ENCODE data around the gene EHD4. TPM values are rescaled to one million over a fixed set of nuclear protein-coding genes. Genes with fewer than 3 reads are reported as not detected.

Gene EHD4
- total RNA-seq, 2 donors from 2014 or later, result 30.3 to 40.0 TPM

DNA sequence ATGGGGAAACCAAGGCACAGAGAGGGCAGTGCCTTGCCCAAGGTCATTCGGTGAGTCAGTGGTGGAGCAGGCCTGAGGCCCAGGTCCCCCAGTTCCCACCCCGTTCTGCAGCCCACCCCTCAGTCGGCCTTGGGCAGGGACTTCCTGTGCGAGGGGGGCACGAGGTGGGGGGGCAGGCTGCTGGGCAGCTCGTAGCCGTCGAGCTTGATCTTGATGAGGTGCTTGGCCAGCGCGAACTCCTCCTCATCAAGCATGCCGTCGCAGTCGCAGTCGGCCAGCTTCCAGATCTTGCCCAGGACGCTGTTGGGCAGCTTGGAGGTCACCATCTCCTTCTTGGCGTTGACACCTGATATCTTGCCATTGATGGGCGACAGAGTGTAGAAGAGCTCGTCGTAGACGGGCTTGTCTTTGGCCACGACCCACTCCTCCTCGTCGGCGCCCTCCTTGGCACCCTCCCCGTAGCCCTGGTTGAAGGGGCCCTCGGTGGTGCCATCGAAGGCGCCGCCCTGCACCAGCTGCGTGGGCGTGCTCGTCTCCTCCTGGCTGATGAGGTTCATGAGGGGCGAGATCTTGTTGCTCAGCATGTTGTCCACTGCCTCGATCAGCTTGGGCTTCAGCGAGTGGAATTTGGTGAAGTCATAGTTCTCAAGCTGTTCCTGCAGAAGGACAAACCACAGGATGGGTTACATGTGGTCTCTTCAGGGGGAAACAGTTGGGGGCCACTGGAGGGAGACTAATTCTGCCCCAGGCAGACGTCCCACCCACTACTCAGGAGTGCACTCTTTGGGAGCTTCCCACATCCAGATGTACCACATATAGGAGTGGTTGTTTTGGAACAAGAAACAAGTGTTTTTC lies 71.6 kb downstream of the EHD4 start:
- intact Hi-C loops (cut with DNase I), result loop anchor here (5.0 kb wide), 1 partner anchor 128 kb away; the partner anchor contains the start of gene MAPKBP1
- Histone ChIP-seq H3K36me3 (peaks cover 4% of the 10 kb centered on the region), H3K27me3 (no peaks in the 10 kb centered on the region), H3K4me3 (no peak overlapping the region), H3K9me3 (no peaks in the 10 kb centered on the region), H3K4me1 (no peaks in the 10 kb centered on the region), H3K27ac (no peak overlapping the region), H3K9ac (ENCODE audit: low read depth in 2 of 2, low read length in 2 of 2) (no peak overlapping the region)
- DNase-seq, result no peak
- TF ChIP-seq CTCF (IDR thresholded peaks at IDR 0.05), result no peak

- Histone ChIP-seq H3K4me1 (peaks cover 2% of the 10 kb centered on the region), H3K36me3 (peaks cover 4% of the 10 kb centered on the region), H3K4me3 (no peak overlapping the region), H3K27me3 (no peaks in the 10 kb centered on the region), H3K27ac (no peak overlapping the region), H3K9ac (ENCODE audit: low read depth in 2 of 2, low read length in 2 of 2) (no peak overlapping the region), H3K9me3 (no peaks in the 10 kb centered on the region)
- no peak for DNase-seq
- intact Hi-C loops (cut with DNase I), result loop anchor here (5.0 kb wide), 1 partner anchor 128 kb away; the partner anchor contains the start of gene MAPKBP1
- TF ChIP-seq CTCF (IDR thresholded peaks at IDR 0.05), result no peak
These were observed 72.4 kb downstream of the EHD4 start for GRCh38 chr15:41899854-41900442.

DNA sequence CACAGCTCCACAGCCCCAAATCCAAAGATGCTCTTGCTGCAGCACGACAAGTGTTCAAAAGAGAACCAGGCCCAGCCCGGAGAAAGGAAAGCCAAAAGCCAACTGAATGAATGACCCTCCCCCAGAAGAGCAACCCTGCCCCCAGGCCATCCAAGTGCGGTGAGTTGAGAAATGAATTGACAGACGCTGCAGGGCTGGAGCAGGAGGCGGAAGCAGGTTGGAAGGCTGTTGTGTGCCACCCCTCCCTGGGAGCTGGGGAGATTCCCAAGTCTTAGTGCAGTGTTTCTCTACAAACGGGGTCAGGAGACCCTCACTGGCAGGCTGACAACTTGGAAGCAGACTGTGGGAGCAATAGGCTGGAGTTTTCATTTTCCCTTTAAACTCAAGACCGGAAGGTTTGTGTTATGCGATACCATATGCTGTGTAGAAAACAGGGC lies 75.0 kb downstream of the EHD4 start:
- H3K4me1 ChIP-seq, result peaks cover 9% of the 10 kb centered on the region
- H3K4me3 ChIP-seq, result no peak overlapping the region
- H3K9me3 ChIP-seq, result no peaks in the 10 kb centered on the region
- no peak overlapping the region for H3K9ac ChIP-seq (ENCODE audit: low read depth in 2 of 2, low read length in 2 of 2)
- H3K36me3 ChIP-seq, result peaks cover 4% of the 10 kb centered on the region
- TF ChIP-seq CTCF (IDR thresholded peaks at IDR 0.05), result no peak
- no peaks in the 10 kb centered on the region for H3K27me3 ChIP-seq
- intact Hi-C loops (cut with DNase I), result no loop called here
- H3K27ac ChIP-seq, result no peak overlapping the region
- no peak for DNase-seq

- no peaks in the 10 kb centered on the region for H3K9me3 ChIP-seq
- H3K27ac ChIP-seq, result no peak overlapping the region
- H3K9ac ChIP-seq (ENCODE audit: low read depth in 2 of 2, low read length in 2 of 2), result no peak overlapping the region
- peaks cover 4% of the 10 kb centered on the region for H3K36me3 ChIP-seq
- intact Hi-C loops (cut with DNase I), result no loop called here
- TF ChIP-seq CTCF (IDR thresholded peaks at IDR 0.05), result no peak
- peaks cover 9% of the 10 kb centered on the region for H3K4me1 ChIP-seq
- H3K4me3 ChIP-seq, result no peak overlapping the region
- no peak for DNase-seq
- no peaks in the 10 kb centered on the region for H3K27me3 ChIP-seq
These were observed 75.8 kb downstream of the EHD4 start for GRCh38 chr15:41896566-41896965.

DNA sequence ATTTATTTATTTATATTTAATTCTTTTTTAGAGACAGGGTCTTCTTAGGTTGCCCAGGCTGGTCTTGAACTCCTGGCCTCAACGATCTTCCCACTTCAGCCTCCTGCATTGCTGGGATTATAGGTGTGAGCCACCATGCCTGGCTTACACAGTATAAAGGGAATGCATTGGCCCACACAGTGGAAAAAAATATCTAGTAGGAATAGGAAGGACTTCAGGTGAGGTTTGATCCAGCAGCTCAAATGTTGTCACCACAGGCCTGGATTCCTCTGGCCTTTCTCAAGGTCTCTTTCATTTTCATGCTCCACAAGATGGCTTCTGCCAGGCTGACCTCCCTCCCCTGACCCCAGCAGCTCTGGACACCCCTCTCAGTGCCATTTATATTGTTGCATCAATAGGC lies 76.4 kb downstream of the EHD4 start:
- Histone ChIP-seq H3K9ac (ENCODE audit: low read depth in 2 of 2, low read length in 2 of 2) (no peak overlapping the region), H3K27me3 (no peaks in the 10 kb centered on the region), H3K4me1 (peaks cover 9% of the 10 kb centered on the region), H3K9me3 (no peaks in the 10 kb centered on the region), H3K4me3 (no peak overlapping the region), H3K27ac (no peak overlapping the region), H3K36me3 (peaks cover 4% of the 10 kb centered on the region)
- no peak for DNase-seq
- no peak for TF ChIP-seq CTCF (IDR thresholded peaks at IDR 0.05)
- intact Hi-C loops (cut with DNase I), result no loop called here
